Neuronal stem cell (in vitro differentiated cells): ENCODE results near the gene GPX2.
A peak's percentile ranks its signal among the peaks of the same experiment; 100 is the strongest.

ENCODE experiments used
- DNase-seq: peaks from one replicate; pipeline ENCODE4 v3.0.0-alpha.2; 2013; ENCODE audit warnings: low spot score
- H2AFZ ChIP-seq: one replicate; pipeline ENCODE4 v1.6.1; 2013; ENCODE audit warnings: mild to moderate bottlenecking, low read length, inconsistent platforms
- H2AK5ac ChIP-seq: 2 replicates; pipeline ENCODE4 v1.6.1; 2013; ENCODE audit warnings: low read depth, mild to moderate bottlenecking, inconsistent platforms, low read length, moderate library complexity, mixed read lengths
- H2BK120ac ChIP-seq: 2 replicates; pipeline ENCODE4 v1.6.1; 2013; ENCODE audit warnings: low read depth, mild to moderate bottlenecking, inconsistent platforms, low read length, moderate library complexity, mixed read lengths
- H2BK12ac ChIP-seq: one replicate; pipeline ENCODE4 v1.6.1; 2013; ENCODE audit warnings: low read length, inconsistent platforms
- H2BK15ac ChIP-seq: 2 replicates; pipeline ENCODE4 v1.6.1; 2013; ENCODE audit warnings: mild to moderate bottlenecking, low read length, inconsistent platforms, mixed read lengths
- H2BK5ac ChIP-seq: one replicate; pipeline ENCODE4 v1.6.1; 2013; ENCODE audit warnings: inconsistent platforms, mild to moderate bottlenecking, low read length, moderate library complexity
- H3K14ac ChIP-seq: one replicate; pipeline ENCODE4 v1.6.1; 2013; ENCODE audit warnings: low read length, inconsistent platforms
- H3K18ac ChIP-seq: 2 replicates; pipeline ENCODE4 v1.6.1; 2013; ENCODE audit warnings: low read length, inconsistent platforms
- H3K23ac ChIP-seq: 2 replicates; pipeline ENCODE4 v1.6.1; 2013; ENCODE audit warnings: low read depth, mild to moderate bottlenecking, mixed read lengths, low read length, inconsistent platforms; ENCODE audit not compliant: poor library complexity
- H3K27ac ChIP-seq: replicated peaks from 3 replicates; pipeline ENCODE4 v1.5.1; 2013; ENCODE audit warnings: low read length, inconsistent platforms
- H3K27me3 ChIP-seq, 3 experiments: 2 replicates each; pipeline ENCODE4 v1.6.1; 2013; ENCODE audit warnings: low read length in 3 of 3, mild to moderate bottlenecking in 2 of 3, inconsistent platforms in 1 of 3, low read depth in 1 of 3, mixed read lengths in 1 of 3, moderate library complexity in 1 of 3; ENCODE audit not compliant: control insufficient read depth in 3 of 3, insufficient read depth in 3 of 3
- H3K36me3 ChIP-seq, 2 donors: replicated peaks in 1 of 2; 2 replicates each; pipeline ENCODE4 v1.6.1; 2013; ENCODE audit warnings: low read length in 2 of 2; ENCODE audit not compliant: control insufficient read depth in 2 of 2, insufficient read depth in 2 of 2
- H3K4ac ChIP-seq: 2 replicates; pipeline ENCODE4 v1.6.1; 2013; ENCODE audit warnings: inconsistent platforms, mild to moderate bottlenecking, low read length, moderate library complexity
- H3K4me1 ChIP-seq, 2 donors: 1 replicate in 1 of 2; 2 replicates in 1 of 2; pipeline ENCODE4 v1.6.1; 2013; ENCODE audit warnings: low read length in 2 of 2, low read depth in 1 of 2; ENCODE audit not compliant: control insufficient read depth in 2 of 2, insufficient read depth in 1 of 2
- H3K4me2 ChIP-seq: one replicate; pipeline ENCODE4 v1.6.1; 2013; ENCODE audit warnings: mild to moderate bottlenecking, low read length, inconsistent platforms; ENCODE audit not compliant: insufficient read depth, poor library complexity, severe bottlenecking
- H3K4me3 ChIP-seq, 2 donors: 2 replicates each; pipeline ENCODE4 v1.5.1; 2013; ENCODE audit warnings: low read length in 2 of 2, mild to moderate bottlenecking in 2 of 2, inconsistent platforms in 1 of 2, moderate library complexity in 1 of 2
- H3K79me1 ChIP-seq: one replicate; pipeline ENCODE4 v1.6.1; 2013; ENCODE audit warnings: low read depth, mild to moderate bottlenecking, inconsistent platforms, low read length, moderate library complexity
- H3K9ac ChIP-seq: one replicate; pipeline ENCODE4 v1.6.1; 2013; ENCODE audit warnings: mild to moderate bottlenecking, low read depth, low read length, inconsistent platforms; ENCODE audit not compliant: poor library complexity
- H3K9me3 ChIP-seq, 2 donors: replicated peaks in 1 of 2; 2 replicates each; pipeline versions ENCODE3 to v1.6.1; 2013; ENCODE audit warnings: low read length in 2 of 2, mild to moderate bottlenecking in 2 of 2, inconsistent platforms in 1 of 2, low read depth in 1 of 2, mixed read lengths in 1 of 2, moderate library complexity in 1 of 2; ENCODE audit not compliant: control insufficient read depth in 2 of 2, insufficient read depth in 1 of 2
- H4K8ac ChIP-seq: one replicate; pipeline ENCODE4 v1.6.1; 2013; ENCODE audit warnings: low read depth, mild to moderate bottlenecking, inconsistent platforms, low read length, moderate library complexity
- H4K91ac ChIP-seq: one replicate; pipeline ENCODE4 v1.6.1; 2013; ENCODE audit warnings: low read length, low read depth, mild to moderate bottlenecking, inconsistent platforms; ENCODE audit not compliant: poor library complexity
- WGBS, 2 donors: extraction: QIAGEN DNeasy Blood & Tissue Kit; methylation state at CpG; one replicate each; pipeline ENCODE4 v1.1.7; 2013; ENCODE audit warnings: missing lambda C conversion rate in 2 of 2, mixed read lengths in 1 of 2; ENCODE audit not compliant: insufficient read length in 2 of 2, insufficient replicate concordance in 1 of 2; ENCODE audit errors: extremely low coverage in 2 of 2; 5-methylcytosine and 5-hydroxymethylcytosine counted together

GPX2 gene

GRCh38 chr14:64986648-64987437 lies 44.3 kb upstream of the GPX2 start, which contains the start of gene FNTB:
FNTB (plus strand) TSS chr14:64986895; CDS start chr14:64986954, 59 bp downstream.
- no CpG with 5 or more reads among the region's 65 CpGs for WGBS, 2 donors
- Histone ChIP-seq H3K4ac (no peak within 1 kb of the TSS), H4K8ac (no peak within 1 kb of the TSS), H3K23ac (peak within 1 kb of the TSS; percentile 27), H3K9ac (peak within 1 kb of the TSS; percentile 89), H3K9me3 (no peaks in the 10 kb centered on the region), H3K79me1 (peaks cover 3% of the 10 kb centered on the region), H4K91ac (no peak within 1 kb of the TSS), H2AK5ac (peak within 1 kb of the TSS; percentile 73), H2BK15ac (no peak within 1 kb of the TSS), H3K36me3 (no peaks in the 10 kb centered on the region), H3K4me1 (peaks cover 0 to 2% of the 10 kb centered on the region in 2 donors), H3K27ac (peak within 1 kb of the TSS; percentile 52), H2AFZ (peak within 1 kb of the TSS; percentile 94), H3K14ac (peak within 1 kb of the TSS; percentile 92), H2BK5ac (peak within 1 kb of the TSS; percentile 0), H2BK12ac (no peak within 1 kb of the TSS), H3K18ac (peak within 1 kb of the TSS; percentile 87), H3K4me3 (peak within 1 kb of the TSS; percentile 90 to 92), H3K27me3 (peaks cover 0 to 5% (median 0%) of the 10 kb centered on the region in 3 experiments), H2BK120ac (no peak within 1 kb of the TSS), H3K4me2 (peak within 1 kb of the TSS; percentile 86)
- peak; percentile 96 for DNase-seq

- Histone ChIP-seq H3K18ac (no peak overlapping the region), H2BK15ac (no peak overlapping the region), H3K4me1 (peaks cover 0 to 6% of the 10 kb centered on the region in 2 donors), H4K91ac (no peak overlapping the region), H3K36me3 (no peaks in the 10 kb centered on the region), H2AK5ac (no peak overlapping the region), H3K4me3 (no peak overlapping the region), H2BK120ac (no peak overlapping the region), H3K23ac (no peak overlapping the region), H3K4ac (no peak overlapping the region), H3K27me3 (peaks cover 0 to 5% (median 0%) of the 10 kb centered on the region in 3 experiments), H2BK12ac (no peak overlapping the region), H3K14ac (no peak overlapping the region), H3K9me3 (no peaks in the 10 kb centered on the region), H2BK5ac (no peak overlapping the region), H3K79me1 (peaks cover 3% of the 10 kb centered on the region), H3K4me2 (no peak overlapping the region), H4K8ac (no peak overlapping the region), H3K27ac (no peak overlapping the region), H3K9ac (no peak overlapping the region), H2AFZ (peak overlapping the region; percentile 68)
- WGBS, 2 donors, result no CpG with 5 or more reads among the region's 15 CpGs
- DNase-seq, result no peak
Measured at GRCh38 chr14:64983439-64984310, 41.1 kb upstream of the GPX2 start.

- no peak overlapping the region for H3K4me2 ChIP-seq
- H3K9ac ChIP-seq, result no peak overlapping the region
- H3K27me3 ChIP-seq, result peaks cover 0 to 2% (median 0%) of the 10 kb centered on the region in 3 experiments
- no peaks in the 10 kb centered on the region for H3K36me3 ChIP-seq
- H4K91ac ChIP-seq, result no peak overlapping the region
- H2BK5ac ChIP-seq, result no peak overlapping the region
- H2BK120ac ChIP-seq, result no peak overlapping the region
- H4K8ac ChIP-seq, result no peak overlapping the region
- H3K18ac ChIP-seq, result peak overlapping the region; percentile 29
- H2AK5ac ChIP-seq, result no peak overlapping the region
- H3K27ac ChIP-seq, result no peak overlapping the region
- no peak overlapping the region for H2BK12ac ChIP-seq
- WGBS, 2 donors, result no CpG with 5 or more reads among the region's 5 CpGs
- H2AFZ ChIP-seq, result no peak overlapping the region
- no peak overlapping the region for H3K23ac ChIP-seq
- no peak overlapping the region for H2BK15ac ChIP-seq
- DNase-seq, result no peak
- no peak overlapping the region for H3K4ac ChIP-seq
- H3K9me3 ChIP-seq, result no peaks in the 10 kb centered on the region
- no peak overlapping the region for H3K14ac ChIP-seq
- no peaks in the 10 kb centered on the region for H3K79me1 ChIP-seq
- peaks cover 0 to 9% of the 10 kb centered on the region in 2 donors for H3K4me1 ChIP-seq
- H3K4me3 ChIP-seq, result no peak overlapping the region
Measured at GRCh38 chr14:64979336-64980074, 37.0 kb upstream of the GPX2 start.
